ENCODE results near the gene GPR21. TPM values are rescaled to one million over a fixed set of nuclear protein-coding genes. Genes with fewer than 3 reads are reported as not detected.

GPR21 gene
- total and polyA plus RNA-seq, 4 donors, result 0.03 to 6.1 (median 3.7) TPM; not detected in 1

- Histone ChIP-seq H3K9ac (ENCODE audit: insufficient read depth in 1 of 2, low read length in 2 of 2) (no peak overlapping the region), H3K9me3 (ENCODE audit: control insufficient read depth in 4 of 4, insufficient read depth in 3 of 4, low read length in 3 of 4) (no peaks in the 10 kb centered on the region), H3K4me3 (no peak overlapping the region), H3K36me3 (ENCODE audit: control insufficient read depth in 4 of 4, insufficient read depth in 4 of 4, low read length in 4 of 4) (peaks cover 0 to 19% (median 4%) of the 10 kb centered on the region in 4 donors), H3K27me3 (ENCODE audit: control insufficient read depth in 3 of 3, insufficient read depth in 3 of 3, low read length in 2 of 3) (no peaks in the 10 kb centered on the region), H3K27ac (ENCODE audit: low read depth in 1 of 2, low read length in 1 of 2) (no peak overlapping the region), H3K4me1 (ENCODE audit: control insufficient read depth in 5 of 5, insufficient read depth in 5 of 5, low read length in 5 of 5) (peaks cover 0 to 3% (median 0%) of the 10 kb centered on the region in 5 donors)
- ATAC-seq (ENCODE audit: insufficient read depth, low FRiP score) (no peak), DNase-seq (peak in 1 of 3 donors; percentile 34)
- TF ChIP-seq CTCF (IDR thresholded peaks at IDR 0.05; ENCODE audit: control extremely low read depth, extremely low read depth), result no peak
- 88 to 91% methylated on average over 1 of the region's 1 CpG for WGBS, 2 donors
Observed at GRCh38 chr9:123026425-123026824, 7.0 kb upstream of the GPR21 start.

- Histone ChIP-seq H3K4me1 (ENCODE audit: control insufficient read depth in 5 of 5, insufficient read depth in 5 of 5, low read length in 5 of 5) (peaks cover 0 to 3% (median 0%) of the 10 kb centered on the region in 5 donors), H3K4me3 (no peak overlapping the region), H3K9me3 (ENCODE audit: control insufficient read depth in 4 of 4, insufficient read depth in 3 of 4, low read length in 3 of 4) (no peaks in the 10 kb centered on the region), H3K36me3 (ENCODE audit: control insufficient read depth in 4 of 4, insufficient read depth in 4 of 4, low read length in 4 of 4) (peaks cover 0 to 15% (median 4%) of the 10 kb centered on the region in 4 donors), H3K27me3 (ENCODE audit: control insufficient read depth in 3 of 3, insufficient read depth in 3 of 3, low read length in 2 of 3) (no peaks in the 10 kb centered on the region), H3K9ac (ENCODE audit: insufficient read depth in 1 of 2, low read length in 2 of 2) (no peak overlapping the region), H3K27ac (ENCODE audit: low read depth in 1 of 2, low read length in 1 of 2) (no peak overlapping the region)
- 54 to 63% methylated on average over 3 of the region's 3 CpGs for WGBS, 2 donors
- ATAC-seq (ENCODE audit: insufficient read depth, low FRiP score) (no peak), DNase-seq (no peak)
- no peak for TF ChIP-seq CTCF (IDR thresholded peaks at IDR 0.05; ENCODE audit: control extremely low read depth, extremely low read depth)
Observed at GRCh38 chr9:123027517-123027916, 6.0 kb upstream of the GPR21 start.

- ATAC-seq (ENCODE audit: insufficient read depth, low FRiP score), result no peak
- Histone ChIP-seq H3K27me3 (ENCODE audit: control insufficient read depth in 3 of 3, insufficient read depth in 3 of 3, low read length in 2 of 3) (no peaks in the 10 kb centered on the region), H3K9ac (ENCODE audit: insufficient read depth in 1 of 2, low read length in 2 of 2) (no peak overlapping the region), H3K4me3 (no peak overlapping the region), H3K36me3 (ENCODE audit: control insufficient read depth in 4 of 4, insufficient read depth in 4 of 4, low read length in 4 of 4) (peaks cover 0 to 16% (median 4%) of the 10 kb centered on the region in 4 donors), H3K4me1 (ENCODE audit: control insufficient read depth in 5 of 5, insufficient read depth in 5 of 5, low read length in 5 of 5) (peaks cover 0 to 4% (median 1%) of the 10 kb centered on the region in 5 donors), H3K9me3 (ENCODE audit: control insufficient read depth in 4 of 4, insufficient read depth in 3 of 4, low read length in 3 of 4) (no peaks in the 10 kb centered on the region), H3K27ac (ENCODE audit: low read depth in 1 of 2, low read length in 1 of 2) (no peak overlapping the region)
- TF ChIP-seq CTCF (IDR thresholded peaks at IDR 0.05; ENCODE audit: control extremely low read depth, extremely low read depth), result no peak
- no peak for DNase-seq
Observed at GRCh38 chr9:123028136-123028535, 5.3 kb upstream of the GPR21 start.

GRCh38 chr9:123028973-123029372 lies 4.5 kb upstream of the GPR21 start:
- Histone ChIP-seq H3K27ac (ENCODE audit: low read depth in 1 of 2, low read length in 1 of 2) (no peak overlapping the region), H3K9me3 (ENCODE audit: control insufficient read depth in 4 of 4, insufficient read depth in 3 of 4, low read length in 3 of 4) (no peaks in the 10 kb centered on the region), H3K4me1 (ENCODE audit: control insufficient read depth in 5 of 5, insufficient read depth in 5 of 5, low read length in 5 of 5) (peaks cover 0 to 9% (median 6%) of the 10 kb centered on the region in 5 donors), H3K4me3 (no peak overlapping the region), H3K9ac (ENCODE audit: insufficient read depth in 1 of 2, low read length in 2 of 2) (no peak overlapping the region), H3K36me3 (ENCODE audit: control insufficient read depth in 4 of 4, insufficient read depth in 4 of 4, low read length in 4 of 4) (peaks cover 0 to 13% (median 4%) of the 10 kb centered on the region in 4 donors), H3K27me3 (ENCODE audit: control insufficient read depth in 3 of 3, insufficient read depth in 3 of 3, low read length in 2 of 3) (no peaks in the 10 kb centered on the region)
- DNase-seq, result no peak
- 96 to 97% methylated on average over 3 of the region's 3 CpGs for WGBS, 2 donors
- no peak for ATAC-seq (ENCODE audit: insufficient read depth, low FRiP score)
- no peak for TF ChIP-seq CTCF (IDR thresholded peaks at IDR 0.05; ENCODE audit: control extremely low read depth, extremely low read depth)
